ENCODE data around the gene ATP6V0B. TPM values are rescaled to one million over a fixed set of nuclear protein-coding genes. Genes with fewer than 3 reads are reported as not detected.

Gene ATP6V0B
- total and polyA plus RNA-seq, 9 of the 15 experiments (the other 6 are each of a cell fraction or from before 2014, with no cell fraction given), result 137 to 328 (median 220) TPM

DNA sequence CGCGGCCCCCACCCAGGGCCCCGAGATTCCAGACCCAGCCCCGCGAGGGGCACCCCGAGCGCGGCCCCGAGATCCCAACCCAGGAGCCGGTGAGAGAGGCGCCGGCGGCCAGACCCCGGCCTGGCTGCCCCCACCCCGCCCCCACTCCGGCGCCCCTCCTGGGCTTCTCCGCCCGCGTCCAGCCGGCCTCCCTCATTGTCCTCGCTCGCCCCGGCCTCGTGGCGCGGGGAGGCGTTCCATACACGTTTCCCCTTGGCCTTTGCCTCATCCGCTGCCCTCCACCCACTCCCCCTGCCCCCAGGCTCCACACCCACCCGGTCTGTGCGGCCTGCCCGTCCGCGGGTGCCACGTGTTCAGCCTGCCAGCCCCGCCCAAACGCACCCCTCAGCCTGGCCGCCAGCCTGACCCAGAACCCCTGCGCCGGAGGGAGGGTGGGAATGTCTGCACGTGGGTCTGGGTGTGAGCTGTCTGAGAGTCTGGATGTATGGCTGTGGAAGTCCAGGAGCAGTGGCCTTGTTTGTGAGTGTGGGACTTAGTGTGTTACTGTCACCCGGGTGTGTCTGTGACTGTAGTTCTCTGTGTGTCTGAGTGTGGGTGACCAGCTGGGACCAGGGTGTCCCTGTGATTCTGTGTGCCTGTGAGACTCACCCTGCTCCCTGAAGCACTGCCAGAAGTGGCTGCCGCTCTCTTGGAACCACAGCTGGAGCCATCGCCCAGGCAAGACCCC is 4.9 kb downstream of the ATP6V0B start (continued):
- TF ChIP-seq, protein P1, sequence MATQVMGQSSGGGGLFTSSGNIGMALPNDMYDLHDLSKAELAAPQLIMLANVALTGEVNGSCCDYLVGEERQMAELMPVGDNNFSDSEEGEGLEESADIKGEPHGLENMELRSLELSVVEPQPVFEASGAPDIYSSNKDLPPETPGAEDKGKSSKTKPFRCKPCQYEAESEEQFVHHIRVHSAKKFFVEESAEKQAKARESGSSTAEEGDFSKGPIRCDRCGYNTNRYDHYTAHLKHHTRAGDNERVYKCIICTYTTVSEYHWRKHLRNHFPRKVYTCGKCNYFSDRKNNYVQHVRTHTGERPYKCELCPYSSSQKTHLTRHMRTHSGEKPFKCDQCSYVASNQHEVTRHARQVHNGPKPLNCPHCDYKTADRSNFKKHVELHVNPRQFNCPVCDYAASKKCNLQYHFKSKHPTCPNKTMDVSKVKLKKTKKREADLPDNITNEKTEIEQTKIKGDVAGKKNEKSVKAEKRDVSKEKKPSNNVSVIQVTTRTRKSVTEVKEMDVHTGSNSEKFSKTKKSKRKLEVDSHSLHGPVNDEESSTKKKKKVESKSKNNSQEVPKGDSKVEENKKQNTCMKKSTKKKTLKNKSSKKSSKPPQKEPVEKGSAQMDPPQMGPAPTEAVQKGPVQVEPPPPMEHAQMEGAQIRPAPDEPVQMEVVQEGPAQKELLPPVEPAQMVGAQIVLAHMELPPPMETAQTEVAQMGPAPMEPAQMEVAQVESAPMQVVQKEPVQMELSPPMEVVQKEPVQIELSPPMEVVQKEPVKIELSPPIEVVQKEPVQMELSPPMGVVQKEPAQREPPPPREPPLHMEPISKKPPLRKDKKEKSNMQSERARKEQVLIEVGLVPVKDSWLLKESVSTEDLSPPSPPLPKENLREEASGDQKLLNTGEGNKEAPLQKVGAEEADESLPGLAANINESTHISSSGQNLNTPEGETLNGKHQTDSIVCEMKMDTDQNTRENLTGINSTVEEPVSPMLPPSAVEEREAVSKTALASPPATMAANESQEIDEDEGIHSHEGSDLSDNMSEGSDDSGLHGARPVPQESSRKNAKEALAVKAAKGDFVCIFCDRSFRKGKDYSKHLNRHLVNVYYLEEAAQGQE (IDR thresholded peaks at IDR 0.05; ENCODE audit: borderline replicate concordance), result no peak
- TF ChIP-seq, protein P1 (CRISPR knock-in tag; IDR thresholded peaks at IDR 0.05; ENCODE audit: low read depth), result no peak
- TF ChIP-seq, protein P2, sequence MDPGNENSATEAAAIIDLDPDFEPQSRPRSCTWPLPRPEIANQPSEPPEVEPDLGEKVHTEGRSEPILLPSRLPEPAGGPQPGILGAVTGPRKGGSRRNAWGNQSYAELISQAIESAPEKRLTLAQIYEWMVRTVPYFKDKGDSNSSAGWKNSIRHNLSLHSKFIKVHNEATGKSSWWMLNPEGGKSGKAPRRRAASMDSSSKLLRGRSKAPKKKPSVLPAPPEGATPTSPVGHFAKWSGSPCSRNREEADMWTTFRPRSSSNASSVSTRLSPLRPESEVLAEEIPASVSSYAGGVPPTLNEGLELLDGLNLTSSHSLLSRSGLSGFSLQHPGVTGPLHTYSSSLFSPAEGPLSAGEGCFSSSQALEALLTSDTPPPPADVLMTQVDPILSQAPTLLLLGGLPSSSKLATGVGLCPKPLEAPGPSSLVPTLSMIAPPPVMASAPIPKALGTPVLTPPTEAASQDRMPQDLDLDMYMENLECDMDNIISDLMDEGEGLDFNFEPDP (CRISPR knock-in tag; IDR thresholded peaks at IDR 0.05), result no peak
- TF ChIP-seq EHMT2 (IDR thresholded peaks at IDR 0.05) (no peak), KHSRP (IDR thresholded peaks at IDR 0.05) (no peak), MYC (IDR thresholded peaks at IDR 0.05; ENCODE audit: low read depth, low read length) (peak; percentile 89), MYC (CRISPR knock-in tag; IDR thresholded peaks at IDR 0.05; ENCODE audit: borderline replicate concordance, low read depth) (0 out of 2 replicates have a peak, but pooled peaks have one; percentile 36)
- TF ChIP-seq, protein P3, sequence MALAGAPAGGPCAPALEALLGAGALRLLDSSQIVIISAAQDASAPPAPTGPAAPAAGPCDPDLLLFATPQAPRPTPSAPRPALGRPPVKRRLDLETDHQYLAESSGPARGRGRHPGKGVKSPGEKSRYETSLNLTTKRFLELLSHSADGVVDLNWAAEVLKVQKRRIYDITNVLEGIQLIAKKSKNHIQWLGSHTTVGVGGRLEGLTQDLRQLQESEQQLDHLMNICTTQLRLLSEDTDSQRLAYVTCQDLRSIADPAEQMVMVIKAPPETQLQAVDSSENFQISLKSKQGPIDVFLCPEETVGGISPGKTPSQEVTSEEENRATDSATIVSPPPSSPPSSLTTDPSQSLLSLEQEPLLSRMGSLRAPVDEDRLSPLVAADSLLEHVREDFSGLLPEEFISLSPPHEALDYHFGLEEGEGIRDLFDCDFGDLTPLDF (CRISPR knock-in tag; IDR thresholded peaks at IDR 0.05), result no peak

Data from K562 (cell line).